ENCODE results near the gene IQGAP2. TPM values are rescaled to one million over a fixed set of nuclear protein-coding genes. Genes with fewer than 3 reads are reported as not detected.

The IQGAP2 gene
- total and polyA plus RNA-seq, 2 of the 8 experiments (the other 6 are each of a cell fraction or from before 2014, with no cell fraction given): 19.7 to 66.0 TPM

GRCh38 chr5:76612942-76613341 is 209.9 kb downstream of the IQGAP2 start:
- H3K9me3 ChIP-seq (ENCODE audit: insufficient read depth in 2 of 2, low read depth in 1 of 2, low read length in 1 of 2): no peaks in the 10 kb centered on the region
- no peaks in the 10 kb centered on the region for H3K79me2 ChIP-seq (ENCODE audit: control insufficient read depth in 1 of 2, insufficient read depth in 2 of 2, low read length in 2 of 2)
- no peaks in the 10 kb centered on the region for H3K79me1 ChIP-seq (ENCODE audit: low read depth, low read length)
- POLR2A ChIA-PET (ENCODE audit: partially characterized antibody): interaction anchor here (0.6 kb wide), 1 partner anchor 25 kb away, joined by 3 read pairs; no protein-coding TSS in a partner anchor
- H4K8ac ChIP-seq (ENCODE audit: extremely low read depth, insufficient read depth, low read length): no peak overlapping the region
- no peak overlapping the region for H3K4me2 ChIP-seq (ENCODE audit: insufficient read depth in 1 of 2, low read depth in 2 of 2, low read length in 2 of 2)
- H2BK20ac ChIP-seq (ENCODE audit: low read length): no peak overlapping the region
- 76% methylated on average over 5 of the region's 5 CpGs; no CpG with 5 or more reads in 1 of the 2 experiments for WGBS, 2 experiments (ENCODE audit: extremely low coverage in 1 of 2, insufficient coverage in 1 of 2, insufficient read length in 1 of 2, insufficient replicate concordance in 2 of 2, low coverage in 1 of 2, low lambda C conversion rate in 2 of 2, missing lambda C conversion rate in 1 of 2)
- H3K4me1 ChIP-seq (replicated peaks in 1 of 4; ENCODE audit: control insufficient read depth in 3 of 4, insufficient read depth in 4 of 4, low read length in 3 of 4): no peaks in the 10 kb centered on the region
- H2AFZ ChIP-seq (ENCODE audit: low read length): no peak overlapping the region
- no peak overlapping the region for H3K14ac ChIP-seq (ENCODE audit: insufficient read length)
- no peak overlapping the region for H3K4me3 ChIP-seq (ENCODE audit: extremely low read depth in 1 of 4, insufficient read depth in 2 of 4, low read depth in 3 of 4, low read length in 4 of 4)
- H3K23me2 ChIP-seq (ENCODE audit: low read depth, low read length): no peaks in the 10 kb centered on the region
- peaks cover 0 to 3% (median 0%) of the 10 kb centered on the region in 4 experiments; a peak in 2 of 8 replicates for H3K36me3 ChIP-seq (ENCODE audit: control insufficient read depth in 2 of 4, insufficient read depth in 4 of 4, low read length in 3 of 4)
- H3K23ac ChIP-seq (ENCODE audit: insufficient read length): no peak overlapping the region
- no peak overlapping the region for H3K9ac ChIP-seq (replicated peaks in 1 of 4; ENCODE audit: extremely low read depth in 1 of 4, low read depth in 3 of 4, low read length in 3 of 4)
- H2BK15ac ChIP-seq (ENCODE audit: low read length): no peak overlapping the region
- H2BK12ac ChIP-seq (ENCODE audit: low read depth, low read length): no peak overlapping the region
- H4K91ac ChIP-seq (replicated peaks; ENCODE audit: insufficient read length, low read length): no peak overlapping the region
- H4K5ac ChIP-seq (ENCODE audit: insufficient read length, low read depth, low read length): no peak overlapping the region
- H3K4ac ChIP-seq (replicated peaks; ENCODE audit: insufficient read length, low read depth, low read length): no peak overlapping the region
- no peak overlapping the region for H2BK120ac ChIP-seq (replicated peaks; ENCODE audit: low read depth, low read length)
- FAIRE-seq (no peak), DNase-seq (ENCODE audit: low read depth in 1 of 2, low spot score in 2 of 2) (no peak)
- no peak overlapping the region for H2AK5ac ChIP-seq (ENCODE audit: low read depth, low read length)
- CTCF ChIA-PET (ENCODE audit: partially characterized antibody): interaction anchor here (1.0 to 1.1 kb wide), 2 partner anchors 13 to 161 kb away, joined by 3 read pairs; no protein-coding TSS in a partner anchor
- H3K18ac ChIP-seq (ENCODE audit: extremely low read depth, low read length): no peak overlapping the region
- H2BK5ac ChIP-seq (ENCODE audit: low read depth, low read length): no peak overlapping the region
- no peak overlapping the region for H3K56ac ChIP-seq (replicated peaks; ENCODE audit: insufficient read length, low read depth, low read length)
- H3K27ac ChIP-seq (ENCODE audit: low read depth, low read length): no peak overlapping the region
- H3K27me3 ChIP-seq (replicated peaks in 1 of 4; ENCODE audit: control insufficient read depth in 3 of 4, extremely low read depth in 1 of 4, insufficient read depth in 3 of 4, low read length in 3 of 4): no peaks in the 10 kb centered on the region
- H4K20me1 ChIP-seq (replicated peaks in 1 of 2; ENCODE audit: control insufficient read depth in 1 of 2, insufficient read depth in 2 of 2, low read length in 2 of 2): no peaks in the 10 kb centered on the region
- TF ChIP-seq RNF2 (IDR thresholded peaks at IDR 0.05; ENCODE audit: borderline replicate concordance, low read depth, low read length, missing control alignments, poor library complexity, severe bottlenecking) (no peak), ATF3 (IDR thresholded peaks at IDR 0.05; ENCODE audit: insufficient read depth, low read depth, low read length) (no peak), TBP (IDR thresholded peaks at IDR 0.05; ENCODE audit: low read depth, low read length) (no peak)

All from H1 (cell line).